GM18907 (cell line): Measurements from ENCODE around the gene ARL8A.

Experiments used
- ATAC-seq: cut with Tn5 transposase; IDR thresholded peaks from one replicate; pipeline ENCODE4 v1.9.1; 2021; ENCODE audit warnings: mild to moderate bottlenecking, moderate library complexity; ENCODE audit not compliant: unreplicated experiment

Gene ARL8A

DNA sequence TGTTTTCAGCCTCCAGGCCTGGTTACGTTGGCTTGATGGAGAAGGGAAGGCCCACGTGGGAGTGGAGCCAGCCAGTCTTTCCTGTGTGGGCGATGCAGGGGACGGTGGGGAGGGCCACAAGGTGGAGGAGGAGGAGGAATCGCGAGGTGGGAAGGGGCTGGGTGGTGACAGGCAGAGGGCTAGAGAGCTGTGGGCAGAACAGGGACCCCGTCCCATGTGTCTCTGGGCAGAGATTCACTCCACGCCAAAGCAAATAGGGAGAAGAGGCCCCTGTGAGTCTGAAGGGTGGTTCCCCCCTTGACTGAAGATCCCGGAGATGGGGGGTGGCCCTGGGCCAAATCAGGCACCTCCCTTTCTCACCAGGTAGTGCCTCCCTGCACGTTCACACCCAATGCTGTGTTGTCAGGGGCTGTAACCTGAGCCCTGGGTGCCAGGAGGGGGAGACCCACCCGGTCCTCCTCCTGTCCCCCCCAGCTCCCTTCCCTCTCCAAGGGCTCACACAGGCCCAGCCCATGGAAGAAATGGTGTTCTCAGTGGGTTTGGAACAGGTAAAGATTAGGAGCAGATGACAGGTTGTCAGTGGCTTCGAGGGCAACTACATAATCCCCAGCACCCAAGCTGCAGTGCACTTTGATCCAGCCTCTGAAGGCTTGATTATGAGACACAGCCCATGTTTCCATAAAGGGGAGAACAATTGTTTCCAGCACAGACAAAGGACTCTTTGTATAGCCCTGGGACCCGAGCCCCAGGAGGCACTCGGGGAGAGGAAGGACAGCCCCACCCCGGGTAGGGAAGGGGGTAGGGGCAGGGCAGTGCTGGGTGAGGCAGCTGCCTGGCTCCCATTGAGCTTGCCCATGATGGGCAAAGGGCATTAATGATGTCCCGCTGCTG, 59.5 kb downstream of the ARL8A start:
- no peak for ATAC-seq
